Activated CD8-positive, alpha-beta memory T cell treated with anti-CD3 and anti-CD28 coated beads, Interleukin-2, amount 50 U/mL, for 4 hours (primary cell): ENCODE measurements around the gene GALK2.
"Not testable (repeated sequence)": the region's sequence is repeated elsewhere in the genome, so short reads cannot be mapped to it uniquely, and the experiment has no call there.

ENCODE experiments used
- DNase-seq: peaks from one replicate; pipeline ENCODE4 v3.0.0-alpha.2; 2020

GALK2 gene

GRCh38 chr15:49287481-49287880 lies 117.4 kb downstream of the GALK2 start:
- no peak for DNase-seq

- DNase-seq: no peak
These were observed 118.3 kb downstream of the GALK2 start for GRCh38 chr15:49288391-49288790.

- DNase-seq: no peak
These were observed 120.1 kb downstream of the GALK2 start for GRCh38 chr15:49290191-49290590.

GRCh38 chr15:49293941-49294340 lies 123.9 kb downstream of the GALK2 start:
- no peak for DNase-seq

GRCh38 chr15:49296258-49296657 lies 126.2 kb downstream of the GALK2 start:
- DNase-seq: no peak

- no peak for DNase-seq
These were observed 127.5 kb downstream of the GALK2 start for GRCh38 chr15:49297584-49297983.

GRCh38 chr15:49300856-49301255 lies 130.8 kb downstream of the GALK2 start:
- DNase-seq: no peak

- DNase-seq: no peak
These were observed 131.5 kb downstream of the GALK2 start for GRCh38 chr15:49301562-49301961.

GRCh38 chr15:49303003-49303402 lies 133.0 kb downstream of the GALK2 start:
- no peak for DNase-seq

GRCh38 chr15:49306551-49306950 lies 136.5 kb downstream of the GALK2 start:
- no peak for DNase-seq

- no peak for DNase-seq
These were observed 138.6 kb downstream of the GALK2 start for GRCh38 chr15:49308686-49309085.

- no peak for DNase-seq
These were observed 139.8 kb downstream of the GALK2 start for GRCh38 chr15:49309889-49310288.

- DNase-seq: no peak
These were observed 143.6 kb downstream of the GALK2 start for GRCh38 chr15:49313650-49314049.

GRCh38 chr15:49314716-49315115 lies 144.7 kb downstream of the GALK2 start:
- DNase-seq: no peak

- DNase-seq: no peak
These were observed 145.4 kb downstream of the GALK2 start for GRCh38 chr15:49315391-49315823.

- DNase-seq: no peak
These were observed 150.3 kb downstream of the GALK2 start for GRCh38 chr15:49320351-49320750.

GRCh38 chr15:49323207-49323606 lies 153.2 kb downstream of the GALK2 start:
- DNase-seq: no peak

- DNase-seq: no peak
These were observed 157.9 kb downstream of the GALK2 start for GRCh38 chr15:49327927-49328326.

GRCh38 chr15:49328941-49329340 lies 158.9 kb downstream of the GALK2 start:
- no peak for DNase-seq

- DNase-seq: no peak
These were observed 160.1 kb downstream of the GALK2 start for GRCh38 chr15:49330166-49330565.

- DNase-seq: no peak
These were observed 161.4 kb downstream of the GALK2 start for GRCh38 chr15:49331442-49331841.

- DNase-seq: no peak
These were observed 161.9 kb downstream of the GALK2 start for GRCh38 chr15:49331951-49332350.

- no peak for DNase-seq
These were observed 169.6 kb downstream of the GALK2 start for GRCh38 chr15:49339656-49340055.

GRCh38 chr15:49343546-49343945 lies 173.5 kb downstream of the GALK2 start:
- no peak for DNase-seq

GRCh38 chr15:49354439-49354838 lies 184.4 kb downstream of the GALK2 start:
- DNase-seq: not testable (repeated sequence)

- DNase-seq: no peak
These were observed 191.3 kb downstream of the GALK2 start for GRCh38 chr15:49361370-49361769.
